Naive thymus-derived CD4-positive, alpha-beta T cell (primary cell): ENCODE results near the gene STAC3. TPM values are rescaled to one million over a fixed set of nuclear protein-coding genes. Genes with fewer than 3 reads are reported as not detected.

Experiments used
- ATAC-seq: fragments of 150-1000 bp; cut with Tn5 transposase; 2 replicates; pipeline ENCODE4 v1.10.0; 2021; ENCODE audit warnings: mild to moderate bottlenecking, moderate library complexity
- CTCF ChIA-PET: fragments of 350-600 bp; sonication (Branson Sonifier 250); formaldehyde crosslinking; loops from one replicate; lab custom pipeline; 2021; ENCODE audit warnings: antibody characterized with exemption; lab: Charles Lee
- POLR2A ChIA-PET: fragments of 350-600 bp; sonication (Branson Sonifier 250); formaldehyde crosslinking; loops from one replicate; lab custom pipeline; 2021; ENCODE audit warnings: antibody characterized with exemption, inconsistent platforms; lab: Charles Lee
- DNase-seq, 9 donors: peaks; one replicate each; pipeline versions ENCODE4 v3.0.0 to v3.0.0-alpha.2; 2020 to 2022; ENCODE audit warnings: mixed read lengths in 1 of 9
- H3K27ac ChIP-seq: one replicate; pipeline ENCODE4 v1.7.0; 2013; ENCODE audit warnings: mild to moderate bottlenecking, low read depth, low read length, moderate library complexity
- H3K27me3 ChIP-seq, 2 donors: one replicate each; pipeline ENCODE4 v1.7.0; 2013; ENCODE audit warnings: low read length in 2 of 2, mild to moderate bottlenecking in 2 of 2, moderate library complexity in 2 of 2; ENCODE audit not compliant: control insufficient read depth in 2 of 2, insufficient read depth in 2 of 2
- H3K36me3 ChIP-seq, 3 experiments: 1 replicate in 2 of 3; 2 replicates in 1 of 3; pipeline ENCODE4 v1.7.0; 2013; ENCODE audit warnings: low read length in 3 of 3, mild to moderate bottlenecking in 3 of 3, moderate library complexity in 1 of 3; ENCODE audit not compliant: insufficient read depth in 3 of 3, control insufficient read depth in 2 of 3
- H3K4me1 ChIP-seq, 2 donors: one replicate each; pipeline ENCODE4 v1.7.0; 2013; ENCODE audit warnings: low read length in 2 of 2, mild to moderate bottlenecking in 2 of 2, moderate library complexity in 1 of 2; ENCODE audit not compliant: control insufficient read depth in 2 of 2, insufficient read depth in 2 of 2
- H3K4me3 ChIP-seq: 2 replicates; pipeline ENCODE4 v1.7.0; 2013; ENCODE audit warnings: mild to moderate bottlenecking, low read length
- H3K9me3 ChIP-seq, 3 experiments: 1 replicate in 2 of 3; 2 replicates in 1 of 3; pipeline ENCODE4 v1.7.0; 2013; ENCODE audit warnings: low read length in 3 of 3; ENCODE audit not compliant: control insufficient read depth in 2 of 3
- H3K27ac Mint-ChIP-seq, 9 donors: one replicate each; pipeline ENCODE4 v1.8.0; 2020 to 2022; ENCODE audit warnings: mixed read lengths in 9 of 9, mild to moderate bottlenecking in 8 of 9, moderate library complexity in 5 of 9, inconsistent platforms in 2 of 9
- H3K27me3 Mint-ChIP-seq, 5 donors: one replicate each; pipeline ENCODE4 v1.8.0; 2021 to 2022; ENCODE audit warnings: mixed read lengths in 5 of 5, mild to moderate bottlenecking in 1 of 5
- H3K36me3 Mint-ChIP-seq, 5 donors: one replicate each; pipeline ENCODE4 v1.8.0; 2020 to 2022; ENCODE audit warnings: mixed read lengths in 5 of 5, mild to moderate bottlenecking in 3 of 5, inconsistent platforms in 1 of 5
- H3K4me1 Mint-ChIP-seq, 7 donors: one replicate each; pipeline ENCODE4 v1.8.0; 2020 to 2022; ENCODE audit warnings: mixed read lengths in 7 of 7, mild to moderate bottlenecking in 3 of 7, inconsistent platforms in 1 of 7
- H3K4me3 Mint-ChIP-seq, 10 donors: one replicate each; pipeline ENCODE4 v1.8.0; 2020 to 2022; ENCODE audit warnings: mild to moderate bottlenecking in 10 of 10, mixed read lengths in 10 of 10, moderate library complexity in 6 of 10, inconsistent platforms in 2 of 10
- H3K9me3 Mint-ChIP-seq, 11 donors: one replicate each; pipeline ENCODE4 v1.8.0; 2020 to 2022; ENCODE audit warnings: mixed read lengths in 11 of 11, mild to moderate bottlenecking in 4 of 11, inconsistent platforms in 1 of 11, moderate library complexity in 1 of 11
- intact Hi-C, 2 donors: fragments of 100-400 bp; cut with micrococcal nuclease; formaldehyde crosslinking; loops; one replicate each; pipeline ENCODE4 v1.15.1; 2023
- polyA plus RNA-seq, 2 donors: library from polyadenylated mRNA; unstranded; fragments of 300-500 nt; fragmentation: Illumina TruSeq; gene quantifications; one replicate each; pipeline ENCODE4 v1.2.3, GENCODE V29; 2021
- total RNA-seq, 6 experiments: library from RNA in 5 of 6; stranded (reverse) in 5 of 6; gene quantifications; 1 replicate in 5 of 6; 2 replicates in 1 of 6; pipeline ENCODE4 v1.2.3 and lab custom pipeline; 2021 to 2026

The STAC3 gene
- total and polyA plus RNA-seq, 7 experiments from 2014 or later = 2.5 to 7.3 (median 5.6) TPM; not detected in 2

DNA sequence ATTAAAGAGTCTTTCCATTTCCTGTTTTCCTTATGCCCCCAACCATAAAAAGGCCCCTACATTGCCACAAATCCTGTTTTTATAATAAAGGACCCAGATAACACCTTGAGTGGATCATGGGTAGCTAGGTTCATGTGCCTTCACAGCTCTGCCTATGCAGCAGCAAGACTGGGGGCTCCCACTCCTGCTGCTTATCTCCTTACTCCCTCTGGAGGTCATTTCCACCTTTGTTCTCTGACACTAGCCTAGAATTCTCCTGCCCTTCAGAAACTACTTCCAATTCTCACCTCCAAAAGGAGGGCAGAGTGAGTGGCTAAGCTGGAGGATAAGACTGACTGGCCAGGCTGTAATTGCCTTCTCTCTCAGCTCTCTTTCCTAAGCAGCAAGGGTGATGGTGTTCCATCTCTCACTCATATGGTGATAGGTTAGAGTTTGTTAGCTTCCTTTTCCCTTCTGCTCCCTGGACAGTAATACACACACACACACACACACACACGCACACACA lies 20.0 kb upstream of the STAC3 start:
- peaks cover 19 to 68% (median 32%) of the 10 kb centered on the region in 3 experiments for H3K36me3 ChIP-seq
- peak overlapping the region in 1 of 10 donors; percentile 10 for H3K4me3 Mint-ChIP-seq
- H3K27ac Mint-ChIP-seq = peak overlapping the region in 5 of 9 donors; percentile 8 to 81 (median 70)
- CTCF ChIA-PET = no interaction called here
- DNase-seq = no peak
- no peak overlapping the region for H3K4me3 ChIP-seq
- H3K4me1 Mint-ChIP-seq = peaks cover 0 to 4% (median 2%) of the 10 kb centered on the region in 7 donors
- no peak for ATAC-seq
- H3K27me3 ChIP-seq = no peaks in the 10 kb centered on the region
- H3K9me3 ChIP-seq = no peaks in the 10 kb centered on the region
- H3K27ac ChIP-seq = no peak overlapping the region
- H3K27me3 Mint-ChIP-seq = no peaks in the 10 kb centered on the region
- intact Hi-C loops = no loop called here
- POLR2A ChIA-PET = interaction anchor here (0.8 kb wide), 1 partner anchor 28 kb away, joined by 3 read pairs; no protein-coding TSS in a partner anchor
- no peaks in the 10 kb centered on the region for H3K4me1 ChIP-seq
- H3K36me3 Mint-ChIP-seq = peaks cover 16 to 56% (median 26%) of the 10 kb centered on the region in 5 donors
- H3K9me3 Mint-ChIP-seq = no peaks in the 10 kb centered on the region

DNA sequence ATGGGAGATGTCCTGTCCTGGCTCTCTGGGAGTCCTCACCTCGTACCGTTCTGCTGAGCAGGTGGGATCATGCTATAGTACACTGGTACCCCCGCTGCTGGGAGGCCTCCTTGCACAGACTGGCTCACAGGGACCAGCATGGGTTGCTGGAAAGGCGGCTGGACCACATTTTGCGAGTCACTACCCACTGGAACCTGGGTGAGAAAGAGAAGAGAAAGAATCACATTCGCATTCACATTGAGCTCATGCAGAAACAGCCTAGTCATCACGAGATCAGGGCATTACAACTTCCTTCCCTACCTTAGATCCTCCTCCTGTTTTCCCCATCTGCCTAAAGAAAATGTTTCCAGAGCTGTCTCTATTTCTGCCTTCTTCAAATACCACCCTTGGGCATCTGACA lies 17.3 kb upstream of the STAC3 start:
- H3K27ac ChIP-seq = no peak overlapping the region
- Mint-ChIP-seq H3K9me3 (no peaks in the 10 kb centered on the region), H3K36me3 (peaks cover 16 to 54% (median 26%) of the 10 kb centered on the region in 5 donors), H3K4me1 (peaks cover 0 to 9% (median 2%) of the 10 kb centered on the region in 7 donors), H3K27me3 (no peaks in the 10 kb centered on the region), H3K27ac (peak overlapping the region in 3 of 9 donors; percentile 20 to 90 (median 38)), H3K4me3 (no peak overlapping the region)
- no peaks in the 10 kb centered on the region for H3K27me3 ChIP-seq
- DNase-seq (no peak), ATAC-seq (no peak)
- ChIA-PET POLR2A (no interaction called here), CTCF (no interaction called here)
- peaks cover 13 to 68% (median 32%) of the 10 kb centered on the region in 3 experiments for H3K36me3 ChIP-seq
- no peaks in the 10 kb centered on the region for H3K4me1 ChIP-seq
- intact Hi-C loops = no loop called here
- no peak overlapping the region for H3K4me3 ChIP-seq
- H3K9me3 ChIP-seq = no peaks in the 10 kb centered on the region

DNA sequence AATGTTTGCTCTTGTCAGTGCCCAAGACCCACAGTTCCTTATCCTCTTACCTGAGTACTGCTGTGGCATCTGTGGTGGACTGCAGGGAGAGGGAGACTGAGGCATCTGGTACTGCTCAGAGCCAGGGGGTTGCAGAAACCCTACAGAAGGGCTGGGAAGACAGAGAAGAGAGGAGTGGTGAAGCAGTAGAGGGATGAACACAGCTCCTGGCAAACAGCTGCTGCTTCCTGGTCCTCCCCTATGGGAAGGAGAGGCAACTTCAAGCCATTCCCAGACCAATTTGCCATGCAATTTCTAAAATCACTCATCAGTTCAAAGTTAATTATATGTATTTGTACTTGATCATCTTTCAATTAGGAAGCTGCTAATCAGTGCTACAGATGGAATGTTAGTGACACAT lies 15.7 kb upstream of the STAC3 start:
- peak overlapping the region in 3 of 9 donors; percentile 0 to 71 (median 20) for H3K27ac Mint-ChIP-seq
- Histone ChIP-seq H3K27ac (no peak overlapping the region), H3K4me3 (no peak overlapping the region), H3K27me3 (no peaks in the 10 kb centered on the region), H3K9me3 (no peaks in the 10 kb centered on the region), H3K4me1 (no peaks in the 10 kb centered on the region), H3K36me3 (peaks cover 19 to 73% (median 33%) of the 10 kb centered on the region in 3 experiments)
- no peak overlapping the region for H3K4me3 Mint-ChIP-seq
- no peaks in the 10 kb centered on the region for H3K9me3 Mint-ChIP-seq
- H3K27me3 Mint-ChIP-seq = no peaks in the 10 kb centered on the region
- H3K4me1 Mint-ChIP-seq = peaks cover 0 to 9% (median 2%) of the 10 kb centered on the region in 7 donors
- ATAC-seq (no peak), DNase-seq (no peak)
- intact Hi-C loops = no loop called here
- ChIA-PET CTCF (interaction anchor here (1.0 to 1.7 kb wide), 3 partner anchors 10 to 189 kb away, joined by 3 to 4 read pairs (median 3); no protein-coding TSS in a partner anchor), POLR2A (no interaction called here)
- peaks cover 13 to 58% (median 26%) of the 10 kb centered on the region in 5 donors for H3K36me3 Mint-ChIP-seq

DNA sequence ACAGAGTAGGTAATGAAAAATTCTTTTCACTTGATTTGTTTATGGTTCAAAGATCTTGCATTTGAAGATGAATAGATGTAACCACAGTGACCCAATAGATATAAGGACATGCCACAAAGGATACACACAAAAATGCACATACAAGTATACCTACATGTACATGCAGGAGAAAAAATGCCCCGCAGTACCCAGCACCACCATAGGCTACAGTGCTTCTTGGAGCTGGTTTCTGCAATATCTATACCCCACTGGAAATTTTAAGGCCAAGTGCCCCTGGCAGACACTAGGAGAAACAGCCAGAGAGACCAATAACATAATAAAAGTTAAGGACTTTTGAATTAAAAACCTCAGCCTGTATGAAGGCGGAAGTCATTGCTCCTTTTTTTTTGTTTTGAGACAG lies 12.1 kb upstream of the STAC3 start:
- ChIA-PET POLR2A (no interaction called here), CTCF (interaction anchor here (1.0 kb wide), 1 partner anchor 17 kb away, joined by 3 read pairs; no protein-coding TSS in a partner anchor)
- no peak for DNase-seq
- peaks cover 8 to 61% (median 31%) of the 10 kb centered on the region in 5 donors for H3K36me3 Mint-ChIP-seq
- Histone ChIP-seq H3K36me3 (peaks cover 16 to 78% (median 26%) of the 10 kb centered on the region in 3 experiments), H3K4me1 (no peaks in the 10 kb centered on the region), H3K4me3 (no peak overlapping the region), H3K9me3 (no peaks in the 10 kb centered on the region), H3K27ac (no peak overlapping the region), H3K27me3 (no peaks in the 10 kb centered on the region)
- intact Hi-C loops = loop anchor here (1.0 kb wide), 3 partner anchors 17 to 199 kb away; no protein-coding TSS in a partner anchor
- no peak overlapping the region for H3K4me3 Mint-ChIP-seq
- peaks cover 0 to 5% (median 0%) of the 10 kb centered on the region in 7 donors for H3K4me1 Mint-ChIP-seq
- ATAC-seq = no peak
- H3K27ac Mint-ChIP-seq = no peak overlapping the region
- no peaks in the 10 kb centered on the region for H3K9me3 Mint-ChIP-seq
- no peaks in the 10 kb centered on the region for H3K27me3 Mint-ChIP-seq

DNA sequence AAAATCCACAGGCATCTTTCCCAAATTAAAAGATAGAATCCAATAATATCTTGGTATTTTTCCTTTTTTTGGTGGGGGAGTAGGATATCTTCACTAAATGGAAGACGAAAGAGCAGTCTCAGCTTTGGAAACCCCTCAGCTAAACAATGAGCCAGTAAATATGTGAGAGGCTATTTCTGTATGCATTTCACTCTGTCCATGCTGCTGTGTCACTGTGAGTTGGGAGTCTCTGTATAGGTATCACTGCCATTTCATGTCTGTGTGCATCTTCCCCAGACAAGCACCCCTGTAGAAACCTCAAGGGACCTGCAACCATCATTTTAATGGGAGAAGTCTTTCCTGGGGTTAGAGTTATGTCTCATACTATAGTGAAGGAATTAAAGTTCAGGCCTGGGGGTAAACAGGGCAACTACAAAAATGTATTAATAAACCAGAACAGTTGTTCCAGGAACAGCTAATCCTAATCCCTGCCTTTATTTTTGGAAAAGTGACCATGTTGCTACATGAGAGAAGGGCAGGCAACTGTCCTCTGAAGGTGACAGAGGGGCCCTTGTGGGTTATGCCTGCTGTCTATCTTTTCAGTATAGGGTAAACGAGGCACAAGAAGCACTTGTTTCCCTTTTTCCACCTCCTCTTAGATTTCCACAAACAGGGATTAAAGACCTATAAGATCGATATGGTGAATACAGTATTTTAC lies 11.3 kb upstream of the STAC3 start:
- Histone ChIP-seq H3K9me3 (no peaks in the 10 kb centered on the region), H3K4me1 (no peaks in the 10 kb centered on the region), H3K27ac (no peak overlapping the region), H3K4me3 (no peak overlapping the region), H3K36me3 (peaks cover 18 to 77% (median 33%) of the 10 kb centered on the region in 3 experiments), H3K27me3 (no peaks in the 10 kb centered on the region)
- Mint-ChIP-seq H3K4me3 (no peak overlapping the region), H3K36me3 (peaks cover 7 to 61% (median 31%) of the 10 kb centered on the region in 5 donors), H3K27ac (no peak overlapping the region), H3K4me1 (peaks cover 0 to 5% (median 0%) of the 10 kb centered on the region in 7 donors), H3K27me3 (no peaks in the 10 kb centered on the region), H3K9me3 (no peaks in the 10 kb centered on the region)
- ChIA-PET POLR2A (no interaction called here), CTCF (interaction anchor here (0.6 to 2.2 kb wide), 3 partner anchors 18 to 190 kb away, joined by 3 to 6 read pairs (median 5); no protein-coding TSS in a partner anchor)
- DNase-seq (no peak), ATAC-seq (no peak)
- intact Hi-C loops = no loop called here

DNA sequence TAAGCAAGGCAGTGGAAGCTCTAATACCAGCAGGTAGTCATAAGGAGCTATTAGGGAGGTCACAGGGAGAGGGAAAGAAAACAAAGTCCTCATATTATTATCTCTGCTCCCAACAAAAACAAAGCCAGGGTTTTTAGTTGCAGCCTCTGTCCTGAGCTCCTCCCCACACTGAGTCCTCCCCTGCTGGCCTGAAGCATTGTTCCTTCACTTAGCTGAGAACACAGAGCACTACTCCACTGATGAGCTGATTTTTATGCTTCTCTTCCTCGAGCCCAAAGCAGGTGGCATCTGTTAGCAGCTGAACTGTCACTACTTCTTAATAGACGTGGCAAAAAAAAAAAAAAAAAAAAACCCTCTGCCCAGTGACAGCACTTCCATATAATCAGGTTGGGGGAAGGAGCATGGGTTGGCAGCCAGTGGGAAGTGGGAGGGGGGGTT lies 10.5 kb upstream of the STAC3 start:
- Histone ChIP-seq H3K27me3 (no peaks in the 10 kb centered on the region), H3K4me1 (no peaks in the 10 kb centered on the region), H3K9me3 (no peaks in the 10 kb centered on the region), H3K27ac (no peak overlapping the region), H3K4me3 (no peak overlapping the region), H3K36me3 (peaks cover 22 to 77% (median 34%) of the 10 kb centered on the region in 3 experiments)
- ChIA-PET POLR2A (no interaction called here), CTCF (interaction anchor here (0.6 to 2.2 kb wide), 3 partner anchors 17 to 191 kb away, joined by 3 to 6 read pairs (median 5); no protein-coding TSS in a partner anchor)
- no peak for ATAC-seq
- H3K9me3 Mint-ChIP-seq = no peaks in the 10 kb centered on the region
- intact Hi-C loops = no loop called here
- no peak for DNase-seq
- H3K4me3 Mint-ChIP-seq = no peak overlapping the region
- peaks cover 5 to 61% (median 27%) of the 10 kb centered on the region in 5 donors for H3K36me3 Mint-ChIP-seq
- no peaks in the 10 kb centered on the region for H3K27me3 Mint-ChIP-seq
- peak overlapping the region in 1 of 9 donors; percentile 64 for H3K27ac Mint-ChIP-seq
- H3K4me1 Mint-ChIP-seq = peaks cover 0 to 5% (median 0%) of the 10 kb centered on the region in 7 donors
